ENCODE measurements around the gene SLC25A43. TPM values are rescaled to one million over a fixed set of nuclear protein-coding genes. Genes with fewer than 3 reads are reported as not detected.

Gene SLC25A43
- total and polyA plus RNA-seq, 2 experiments from 2014 or later = 8.7 to 8.9 TPM

- no peak for DNase-seq (ENCODE audit: low spot score)
- Histone ChIP-seq H4K20me1 (replicated peaks; ENCODE audit: insufficient read depth) (no peaks in the 10 kb centered on the region), H3K79me2 (replicated peaks; ENCODE audit: insufficient read depth) (no peaks in the 10 kb centered on the region), H3K4me2 (no peak overlapping the region), H3K27ac (ENCODE audit: low read depth) (no peak overlapping the region), H3F3A (replicated peaks; ENCODE audit: low read depth) (no peaks in the 10 kb centered on the region), H3K9me2 (ENCODE audit: insufficient read depth) (no peaks in the 10 kb centered on the region), H3K27me3 (ENCODE audit: insufficient read depth) (no peaks in the 10 kb centered on the region), H2AFZ (no peak overlapping the region), H3K4me1 (ENCODE audit: insufficient read depth) (peaks cover 3% of the 10 kb centered on the region; the same call in 1 of the 2 replicates), H3K36me3 (ENCODE audit: insufficient read depth) (no peaks in the 10 kb centered on the region), H3K4me3 (no peak overlapping the region)
- H3K27me3 Mint-ChIP-seq (ENCODE audit: insufficient read depth, low read depth, poor library complexity) = peaks cover 2% of the 10 kb centered on the region
- no peak overlapping the region for H3K4me3 Mint-ChIP-seq
- H3K9me3 Mint-ChIP-seq = no peaks in the 10 kb centered on the region
- peaks cover 21% of the 10 kb centered on the region for H3K4me1 Mint-ChIP-seq
- H3K36me3 Mint-ChIP-seq (ENCODE audit: low read depth) = no peaks in the 10 kb centered on the region
- H3K27ac Mint-ChIP-seq = no peak overlapping the region
- no peak for TF ChIP-seq POLR2AphosphoS5 (IDR thresholded peaks at IDR 0.05; ENCODE audit: low read depth)
- no peak for TF ChIP-seq EZH2phosphoT487 (IDR thresholded peaks at IDR 0.05; ENCODE audit: unreplicated experiment)
- no peak for TF ChIP-seq JUNB (IDR thresholded peaks at IDR 0.05; ENCODE audit: unreplicated experiment)
- no peak for TF ChIP-seq EZH2 (IDR thresholded peaks at IDR 0.05; ENCODE audit: low read depth, unreplicated experiment)
- TF ChIP-seq CTCF (conservative IDR thresholded peaks at IDR 0.05; ENCODE audit: low read depth in 2 of 2) = no peak
- no peak for TF ChIP-seq ZNF114 (CRISPR knock-in tag; IDR thresholded peaks at IDR 0.05)
- no peak for TF ChIP-seq STAT1 (IDR thresholded peaks at IDR 0.05; ENCODE audit: unreplicated experiment)
- no peak for TF ChIP-seq ETS1 (IDR thresholded peaks at IDR 0.05)
- no peak for TF ChIP-seq ZNF462 (CRISPR knock-in tag; IDR thresholded peaks at IDR 0.05)
- TF ChIP-seq CREB1 (CRISPR knock-in tag; IDR thresholded peaks at IDR 0.05; ENCODE audit: low read depth) = no peak
- TF ChIP-seq NANOG (IDR thresholded peaks at IDR 0.05; ENCODE audit: borderline replicate concordance) = no peak
- no peak for TF ChIP-seq REST (IDR thresholded peaks at IDR 0.05; ENCODE audit: unreplicated experiment)
- ATAC-seq = no peak
These were observed 20.8 kb downstream of the SLC25A43 start for GRCh38 chrX:119419898-119420297.
